HUDEP-2 (cell line): Measurements from ENCODE around the gene GTF2A1L.
"Not testable (repeated sequence)": the region's sequence is repeated elsewhere in the genome, so short reads cannot be mapped to it uniquely, and the experiment has no call there.

Experiments
- DNase-seq, 76 experiments: peaks; one replicate each; lab custom pipeline; 2025; ENCODE audit not compliant: unreplicated experiment in 76 of 76; lab: John Stamatoyannopoulos, UW

GTF2A1L gene

DNA sequence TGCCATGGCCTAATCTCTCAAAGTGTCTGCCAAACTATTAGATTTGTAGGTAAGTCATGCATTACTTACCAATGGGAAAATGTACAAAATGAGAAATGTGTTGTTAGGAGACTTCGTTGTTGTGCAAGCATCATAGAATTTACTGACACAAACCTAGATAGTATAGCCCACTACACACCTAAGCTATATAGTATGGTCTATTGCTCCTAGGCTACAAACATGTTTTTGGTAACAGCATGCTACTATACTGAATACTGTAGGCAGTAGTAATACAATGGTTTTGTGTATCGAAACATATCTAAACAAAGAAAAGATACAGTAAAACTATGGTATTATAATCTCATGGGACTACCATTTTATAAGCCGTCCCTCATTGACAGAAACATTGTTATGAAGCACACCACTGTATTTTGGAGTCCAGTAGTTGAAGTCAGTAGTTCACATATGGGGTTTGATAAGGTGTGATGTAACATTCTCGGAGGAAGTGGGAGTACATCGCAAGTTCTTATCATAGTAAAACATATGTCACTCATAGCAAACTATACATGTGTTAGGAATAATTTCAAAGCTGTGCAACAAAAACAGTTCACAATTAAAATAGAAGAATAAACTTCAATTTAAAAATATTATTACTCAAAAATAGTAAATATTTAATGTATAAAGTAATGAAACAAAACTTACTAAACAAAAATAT is 12.0 kb upstream of the GTF2A1L start:
- DNase-seq, result peak in 38 of 76 experiments; percentile 7 to 92 (median 69)

- DNase-seq, result peak in 51 of 76 experiments; percentile 2 to 83 (median 37)
Observed at GRCh38 chr2:48607307-48608014, 10.2 kb upstream of the GTF2A1L start.

GRCh38 chr2:48613211-48613610 is 4.4 kb upstream of the GTF2A1L start:
- DNase-seq, result no peak

DNA sequence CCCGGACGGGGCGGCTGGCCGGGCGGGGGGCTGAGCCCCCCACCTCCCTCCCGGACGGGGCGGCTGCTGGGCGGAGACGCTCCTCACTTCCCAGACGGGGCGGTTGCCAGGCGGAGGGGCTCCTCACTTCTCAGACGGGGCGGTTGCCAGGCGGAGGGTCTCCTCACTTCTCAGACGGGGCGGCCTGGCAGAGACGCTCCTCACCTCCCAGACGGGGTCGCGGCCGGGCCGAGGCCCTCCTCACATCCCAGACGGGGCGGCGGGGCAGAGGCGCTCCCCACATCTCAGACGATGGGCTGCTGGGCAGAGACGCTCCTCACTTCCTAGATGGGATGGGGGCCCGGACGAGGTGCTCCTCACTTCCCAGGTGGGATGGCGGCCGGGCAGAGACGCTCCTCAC is 3.1 kb upstream of the GTF2A1L start:
- not testable (repeated sequence) for DNase-seq

DNA sequence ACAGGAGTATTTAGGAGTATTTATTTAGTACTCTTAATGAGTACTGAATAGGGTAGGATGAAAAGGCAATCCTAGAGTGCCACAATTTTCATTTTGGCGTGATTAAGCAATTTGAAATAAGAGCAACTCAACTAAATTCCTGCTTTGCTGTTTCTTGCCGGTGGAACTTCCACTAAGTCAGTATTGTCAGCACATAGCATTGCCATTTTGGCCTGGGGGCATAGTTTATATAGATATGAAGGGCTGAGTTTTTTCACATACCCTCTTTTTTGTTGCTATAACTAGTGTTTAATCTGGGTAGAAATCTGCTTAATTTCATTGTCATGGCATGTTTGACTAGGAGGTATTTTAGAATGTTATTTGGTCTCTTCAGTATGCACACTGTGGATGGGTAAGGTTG is 1.9 kb downstream of the GTF2A1L start:
- no peak for DNase-seq

DNA sequence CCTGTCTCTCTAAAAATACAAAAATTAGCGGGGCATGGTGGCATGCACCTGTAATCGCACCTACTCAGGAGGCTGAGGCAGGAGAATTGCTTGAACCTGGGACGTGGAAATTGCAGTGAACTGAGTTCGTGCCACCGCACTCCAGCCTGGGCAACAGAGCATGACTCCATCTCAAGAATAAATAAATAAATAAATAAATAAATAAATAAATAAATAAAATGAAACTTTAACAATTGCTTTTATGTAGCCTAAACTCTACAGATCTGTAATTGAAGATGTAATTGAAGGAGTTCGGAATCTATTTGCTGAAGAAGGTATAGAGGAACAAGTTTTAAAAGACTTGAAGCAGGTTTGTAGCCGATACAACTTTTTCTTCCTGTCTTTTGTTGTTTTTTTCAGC is 2.9 kb downstream of the GTF2A1L start:
- DNase-seq, result no peak

GRCh38 chr2:48622691-48623090 is 5.0 kb downstream of the GTF2A1L start:
- not testable (repeated sequence) for DNase-seq

GRCh38 chr2:48624696-48625095 is 7.0 kb downstream of the GTF2A1L start:
- no peak for DNase-seq

- no peak for DNase-seq
Observed at GRCh38 chr2:48626047-48626446, 8.4 kb downstream of the GTF2A1L start.

DNA sequence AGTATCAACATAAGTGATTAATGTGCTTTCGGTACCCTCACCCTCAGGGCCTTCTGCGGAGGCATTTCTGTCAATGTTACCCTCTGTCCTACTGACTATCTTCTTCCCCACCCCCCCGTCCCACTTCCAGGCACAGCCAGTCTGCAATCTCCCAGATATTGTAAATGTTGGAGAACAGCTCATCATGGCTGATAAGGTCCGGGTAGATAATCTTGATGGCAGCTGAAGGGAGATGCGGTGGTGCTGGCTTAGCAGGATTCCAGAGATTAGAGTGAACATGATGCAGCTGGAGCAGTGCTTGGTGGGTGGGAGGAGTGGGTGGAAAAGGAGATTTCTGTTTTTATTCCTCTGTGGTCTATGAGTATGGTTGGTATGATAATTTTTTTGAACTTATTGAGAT is 15.5 kb downstream of the GTF2A1L start:
- peak in 15 of 76 experiments; percentile 1 to 56 (median 13) for DNase-seq

DNA sequence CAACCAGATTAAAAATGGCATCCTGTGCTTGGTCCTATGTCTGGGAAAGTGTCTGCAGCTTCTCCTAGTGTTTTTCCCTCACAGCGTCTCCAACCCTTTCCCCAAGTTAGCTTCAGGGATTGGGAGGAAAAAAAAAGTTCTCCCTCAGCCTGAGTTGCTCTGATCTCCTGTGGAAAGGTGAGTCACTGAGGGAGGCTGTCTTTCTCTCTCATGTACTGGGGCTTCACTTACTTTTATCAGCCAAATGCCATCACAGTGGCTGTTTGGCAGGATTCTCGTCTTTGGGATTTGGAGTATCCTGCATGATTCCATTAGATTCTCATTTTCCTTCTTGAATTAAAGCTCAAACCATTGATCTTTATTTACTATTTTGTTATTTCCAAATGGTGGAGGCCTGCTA is 18.1 kb downstream of the GTF2A1L start:
- DNase-seq, result no peak

GRCh38 chr2:48638261-48638660 is 20.6 kb downstream of the GTF2A1L start:
- no peak for DNase-seq

- DNase-seq, result no peak
Observed at GRCh38 chr2:48651158-48651790, 33.6 kb downstream of the GTF2A1L start.

DNA sequence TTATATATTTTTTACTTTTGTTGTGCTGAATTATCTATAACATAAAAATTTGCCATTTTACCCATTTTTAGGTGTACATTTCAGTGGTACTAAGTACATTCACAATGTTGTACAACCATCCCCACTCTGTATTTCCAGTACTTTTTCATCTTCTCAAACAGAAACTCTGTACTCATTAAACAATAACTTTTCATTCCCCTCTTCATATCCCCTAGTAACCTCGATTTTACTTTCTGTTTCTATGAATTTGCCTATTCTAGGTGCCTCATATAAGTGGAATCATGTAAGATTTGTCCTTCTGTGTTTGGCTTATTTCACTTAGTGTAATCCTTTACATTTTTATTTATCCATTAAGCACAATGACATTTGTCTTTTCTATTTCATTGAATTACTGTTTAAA is 51.3 kb downstream of the GTF2A1L start:
- no peak for DNase-seq

DNA sequence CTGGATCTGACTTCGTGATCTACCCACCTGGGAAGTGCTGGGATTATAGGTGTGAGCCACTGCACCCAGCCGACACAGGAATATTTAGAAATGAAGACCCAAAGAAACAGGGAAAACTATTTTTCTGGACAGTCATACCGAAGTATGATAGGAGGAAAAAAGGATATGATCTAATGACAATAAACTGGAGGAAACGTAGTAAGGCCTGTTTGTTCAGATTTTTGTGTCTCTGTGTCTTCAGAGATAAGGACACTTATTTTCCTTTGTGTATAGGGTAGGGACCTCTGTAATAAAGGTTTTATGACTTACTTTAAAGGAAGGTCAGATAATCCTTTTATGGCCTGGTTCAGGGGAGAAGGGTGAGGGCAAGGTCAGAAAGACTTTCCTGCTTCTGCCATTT is 55.9 kb downstream of the GTF2A1L start:
- no peak for DNase-seq

DNA sequence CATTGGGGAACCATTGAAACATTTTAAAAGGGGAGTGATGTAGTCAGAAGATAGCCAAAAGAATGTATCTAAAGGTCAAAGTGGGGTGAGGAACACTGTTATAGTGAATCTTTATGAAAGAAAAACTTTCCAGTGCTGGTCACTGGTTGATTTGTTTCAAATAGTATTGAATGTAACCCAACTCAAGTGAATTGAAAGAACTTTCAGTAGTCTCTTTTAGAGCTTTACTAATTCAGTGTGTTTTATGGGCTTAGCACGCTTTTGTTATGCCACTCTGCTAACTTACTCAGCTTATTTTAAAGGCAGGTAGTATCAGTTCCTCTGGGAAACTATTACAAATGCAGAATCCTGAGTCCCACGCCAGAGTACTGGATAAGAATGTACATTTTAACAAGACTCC is 57.3 kb downstream of the GTF2A1L start:
- no peak for DNase-seq

DNA sequence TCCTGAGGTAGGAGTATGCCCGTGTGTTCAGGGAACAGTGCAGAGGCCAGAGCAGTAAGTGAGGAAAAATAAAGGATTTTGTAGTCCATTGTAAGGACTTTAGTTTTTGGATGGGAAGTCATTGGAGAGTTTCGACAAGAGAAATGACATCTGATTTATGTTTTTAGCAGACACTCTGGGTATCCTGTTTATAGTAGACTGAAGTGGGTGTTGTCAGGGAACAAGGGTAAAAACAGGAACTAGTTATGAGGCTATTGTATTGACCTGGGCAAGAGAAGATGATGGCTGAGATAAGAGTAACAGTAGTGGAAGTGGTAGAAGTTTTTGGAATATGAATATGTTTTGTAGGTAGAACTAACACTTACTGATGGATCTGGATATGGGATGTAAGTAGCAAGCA is 59.8 kb downstream of the GTF2A1L start:
- DNase-seq, result peak in 1 of 76 experiments; percentile 2

GRCh38 chr2:48685126-48685525 is 67.5 kb downstream of the GTF2A1L start:
- DNase-seq, result no peak

DNA sequence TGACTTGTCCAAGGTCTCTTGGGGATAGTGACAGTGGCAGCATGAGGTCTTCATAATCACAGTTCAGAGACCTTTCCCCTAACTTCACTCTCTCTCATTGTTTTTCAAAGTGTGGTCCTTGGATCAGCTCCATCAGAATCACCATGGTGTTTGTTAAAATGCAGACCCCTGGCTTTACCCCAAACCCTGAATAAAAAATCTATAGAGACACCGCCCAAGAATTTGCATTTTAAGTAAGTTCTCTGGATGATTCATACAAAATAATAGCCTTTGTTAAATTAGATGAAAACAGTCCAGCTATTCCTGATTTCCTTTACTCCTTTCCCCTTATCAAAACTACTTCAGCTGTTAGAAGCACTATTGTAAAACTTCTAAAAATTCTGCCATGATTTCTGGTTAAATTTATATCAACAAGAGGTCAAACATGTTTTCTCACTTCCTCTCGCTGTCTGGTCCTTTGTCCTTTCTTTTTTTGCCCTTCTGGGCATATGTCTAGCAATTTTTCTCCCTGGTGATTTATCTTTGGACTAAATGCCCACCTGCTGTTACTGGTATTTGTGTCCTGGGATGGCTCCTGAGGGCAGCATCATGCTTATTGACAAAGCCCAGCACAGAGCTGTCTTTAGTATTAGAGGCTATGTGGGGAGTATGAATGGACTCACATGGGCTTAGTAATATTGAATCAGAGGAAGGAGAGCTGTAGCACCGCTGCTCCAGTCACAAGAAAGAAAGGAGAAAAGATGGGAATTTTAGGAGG is 74.5 kb downstream of the GTF2A1L start:
- no peak for DNase-seq

GRCh38 chr2:48693066-48693465 is 75.4 kb downstream of the GTF2A1L start:
- no peak for DNase-seq

DNA sequence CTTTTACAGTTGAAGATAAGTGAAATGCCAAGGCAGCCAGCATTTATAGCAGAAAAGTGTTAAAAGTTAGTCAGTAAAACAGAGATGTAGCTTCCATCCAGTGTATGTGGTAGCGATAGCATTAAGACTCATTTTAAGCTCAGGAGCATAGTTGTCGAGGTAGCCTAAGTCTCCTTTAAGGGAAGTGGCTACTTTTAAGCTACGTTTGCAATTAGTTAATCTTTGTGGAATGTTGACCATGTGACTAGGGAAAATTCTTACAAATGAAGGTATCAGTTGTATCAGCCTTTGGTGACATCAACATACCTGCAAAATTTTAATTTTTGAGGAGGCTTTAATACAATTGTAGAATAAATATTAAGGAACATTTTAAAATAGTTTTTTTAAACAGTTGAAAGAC is 76.0 kb downstream of the GTF2A1L start:
- no peak for DNase-seq
